IMR-90 (cell line): ENCODE results near the gene PTPRN2. TPM values are rescaled to one million over a fixed set of nuclear protein-coding genes. Genes with fewer than 3 reads are reported as not detected.

Experiments used
- ATAC-seq: fragments of 200-7000 bp; cut with Tn5 transposase; 2 replicates; pipeline ENCODE4 v1.9.1; 2020; ENCODE audit warnings: low read depth, mild to moderate bottlenecking, moderate library complexity
- BruUV-seq: library from RNA; stranded (reverse); fragments of 400-500 nt; replicated peaks from 2 replicates; lab custom pipeline; 2021; lab: Mats Ljungman, UMichigan
- CTCF ChIA-PET: fragments of 300-600 bp; formaldehyde crosslinking; extraction: SDS; loops from one replicate; lab custom pipeline; 2021; ENCODE audit warnings: antibody characterized with exemption; lab: Yijun Ruan, JAX
- POLR2A ChIA-PET: fragments of 300-600 bp; sonication (Branson Sonifier 250); formaldehyde crosslinking; loops from one replicate; lab custom pipeline; 2022; ENCODE audit warnings: antibody characterized with exemption; ENCODE audit not compliant: unreplicated experiment; lab: Charles Lee
- DNase-seq: peaks from one replicate; pipeline ENCODE4 v3.0.0; 2013
- H2AFZ ChIP-seq: replicated peaks from 2 replicates; pipeline ENCODE3; 2013; ENCODE audit warnings: low read length, mild to moderate bottlenecking; ENCODE audit not compliant: poor library complexity
- H2AK5ac ChIP-seq: 2 replicates; pipeline ENCODE4 v1.6.1; 2013; ENCODE audit warnings: low read depth, low read length, inconsistent platforms
- H2AK9ac ChIP-seq: replicated peaks from 2 replicates; pipeline ENCODE3; 2013; ENCODE audit warnings: mild to moderate bottlenecking, low read depth, low read length, moderate library complexity; ENCODE audit not compliant: poor library complexity
- H2BK120ac ChIP-seq: 2 replicates; pipeline ENCODE4 v1.6.1; 2013; ENCODE audit warnings: low read depth, low read length, inconsistent platforms
- H2BK15ac ChIP-seq: 3 replicates; pipeline ENCODE4 v1.6.1; 2013; ENCODE audit warnings: low read depth, low read length, inconsistent platforms
- H2BK20ac ChIP-seq: 2 replicates; pipeline ENCODE4 v1.6.1; 2013; ENCODE audit warnings: low read depth, mild to moderate bottlenecking, inconsistent platforms, low read length, moderate library complexity
- H2BK5ac ChIP-seq: 2 replicates; pipeline ENCODE4 v1.6.1; 2013; ENCODE audit warnings: mild to moderate bottlenecking, low read depth, low read length, inconsistent platforms; ENCODE audit not compliant: poor library complexity, severe bottlenecking
- H3K14ac ChIP-seq: replicated peaks from 2 replicates; pipeline ENCODE4 v1.6.1; 2013; ENCODE audit warnings: low read depth, low read length, inconsistent platforms
- H3K18ac ChIP-seq: 2 replicates; pipeline ENCODE4 v1.6.1; 2013; ENCODE audit warnings: low read depth, low read length, control low read depth
- H3K23ac ChIP-seq: 2 replicates; pipeline ENCODE4 v1.6.1; 2013; ENCODE audit warnings: low read depth, low read length, inconsistent platforms
- H3K27ac ChIP-seq: 2 replicates; pipeline ENCODE4 v1.5.1; 2013; ENCODE audit warnings: mild to moderate bottlenecking, control low read depth, low read length; ENCODE audit not compliant: insufficient read depth
- H3K27me3 ChIP-seq: 2 replicates; pipeline ENCODE4 v1.6.1; 2013; ENCODE audit warnings: low read length; ENCODE audit not compliant: control insufficient read depth, insufficient read depth
- H3K36me3 ChIP-seq: 2 replicates; pipeline ENCODE4 v1.6.1; 2013; ENCODE audit warnings: low read length, mixed read lengths; ENCODE audit not compliant: control insufficient read depth, insufficient read depth
- H3K4ac ChIP-seq: 2 replicates; pipeline ENCODE4 v1.6.1; 2013; ENCODE audit warnings: low read depth, low read length, inconsistent platforms
- H3K4me1 ChIP-seq: 2 replicates; pipeline ENCODE4 v1.6.1; 2013; ENCODE audit warnings: low read length, mixed read lengths; ENCODE audit not compliant: control insufficient read depth, insufficient read depth
- H3K4me2 ChIP-seq: 2 replicates; pipeline ENCODE4 v1.6.1; 2013; ENCODE audit warnings: low read depth, mild to moderate bottlenecking, control low read depth, low read length, moderate library complexity
- H3K4me3 ChIP-seq: 2 replicates; pipeline ENCODE4 v1.5.1; 2013; ENCODE audit warnings: low read depth, mild to moderate bottlenecking, control low read depth, low read length, moderate library complexity; ENCODE audit not compliant: insufficient read depth
- H3K56ac ChIP-seq: 2 replicates; pipeline ENCODE4 v1.6.1; 2013; ENCODE audit warnings: low read length, inconsistent platforms; ENCODE audit not compliant: insufficient read depth; ENCODE audit errors: extremely low read depth
- H3K79me1 ChIP-seq, 2 experiments: 2 replicates each; pipeline ENCODE4 v1.6.1; 2013; ENCODE audit warnings: low read length in 2 of 2, inconsistent platforms in 1 of 2, low read depth in 1 of 2
- H3K9ac ChIP-seq: 2 replicates; pipeline ENCODE4 v1.6.1; 2013; ENCODE audit warnings: low read depth, low read length, control low read depth
- H3K9me1 ChIP-seq: 2 replicates; pipeline ENCODE4 v1.6.1; 2013; ENCODE audit warnings: low read length, inconsistent platforms; ENCODE audit not compliant: insufficient read depth
- H3K9me3 ChIP-seq: 2 replicates; pipeline ENCODE4 v1.6.1; 2013; ENCODE audit warnings: low read length; ENCODE audit not compliant: control insufficient read depth, insufficient read depth
- H4K20me1 ChIP-seq: 2 replicates; pipeline ENCODE4 v1.6.1; 2013; ENCODE audit warnings: low read length, inconsistent platforms; ENCODE audit not compliant: insufficient read depth
- H4K5ac ChIP-seq: 2 replicates; pipeline ENCODE4 v1.6.1; 2013; ENCODE audit warnings: mild to moderate bottlenecking, low read depth, low read length, control low read depth
- H4K8ac ChIP-seq, 2 experiments: 2 replicates each; pipeline ENCODE4 v1.6.1; 2013; ENCODE audit warnings: low read depth in 2 of 2, low read length in 2 of 2, control low read depth in 1 of 2, inconsistent platforms in 1 of 2
- H4K91ac ChIP-seq: 2 replicates; pipeline ENCODE4 v1.6.1; 2013; ENCODE audit warnings: low read depth, low read length, inconsistent platforms; ENCODE audit not compliant: insufficient read depth
- CEBPB ChIP-seq: IDR thresholded peaks from 2 replicates; pipeline ENCODE4 v1.6.1; 2012; ENCODE audit warnings: low read depth, low read length, improper control_type of control experiment
- CHD1 ChIP-seq: IDR thresholded peaks from 2 replicates; pipeline ENCODE4 v1.6.1; 2012; ENCODE audit warnings: low read depth, low read length, improper control_type of control experiment
- CTCF ChIP-seq: conservative IDR thresholded peaks from 2 replicates; pipeline ENCODE4 v1.5.1; 2012; ENCODE audit warnings: mild to moderate bottlenecking, low read depth, low read length, improper control_type of control experiment
- MAFK ChIP-seq: IDR thresholded peaks from 2 replicates; pipeline ENCODE4 v1.6.1; 2012; ENCODE audit warnings: low read depth, low read length, improper control_type of control experiment
- MXI1 ChIP-seq: IDR thresholded peaks from 2 replicates; pipeline ENCODE4 v1.6.1; 2012; ENCODE audit warnings: low read depth, mild to moderate bottlenecking, low read length, moderate library complexity, borderline replicate concordance
- RAD21 ChIP-seq: IDR thresholded peaks from 2 replicates; pipeline ENCODE4 v1.6.1; 2012; ENCODE audit warnings: low read length, improper control_type of control experiment
- RCOR1 ChIP-seq: IDR thresholded peaks from 2 replicates; pipeline ENCODE4 v1.6.1; 2012; ENCODE audit warnings: mild to moderate bottlenecking, low read length, improper control_type of control experiment; ENCODE audit not compliant: insufficient replicate concordance
- WGBS, 2 experiments: methylation state at CpG; one replicate each; pipeline versions ENCODE4 v1.1.5 to v1.1.7; 2013; ENCODE audit warnings: missing lambda C conversion rate in 2 of 2; ENCODE audit not compliant: insufficient read length in 1 of 2; ENCODE audit errors: extremely low coverage in 2 of 2; 5-methylcytosine and 5-hydroxymethylcytosine counted together
- dilution Hi-C: fragments of 300-500 bp; cut with HindIII; formaldehyde crosslinking; loops from one replicate; pipeline ENCODE4 v1.14.3; 2018; ENCODE audit warnings: low sequenced_read_pairs; ENCODE audit not compliant: unreplicated experiment
- in situ Hi-C: fragments of 300-500 bp; cut with MboI; formaldehyde crosslinking; loops from 3 replicates; pipeline ENCODE4 v1.14.3; 2019; ENCODE audit warnings: low sequenced_read_pairs, inconsistent platforms, mixed read lengths
- intact Hi-C: fragments of 100-400 bp; cut with micrococcal nuclease; formaldehyde crosslinking; loops from 2 replicates; pipeline ENCODE4 v1.10.0; 2022
- polyA plus RNA-seq, 3 experiments: library from polyadenylated mRNA; depleted of rRNA; stranded (reverse); fragments of >200 nt; gene quantifications; 2 replicates each; pipeline ENCODE4 v1.2.3, GENCODE V29; 2012; ENCODE audit warnings: low replicate concordance in 1 of 3
- total RNA-seq: library from RNA; depleted of rRNA; stranded (reverse); fragments of >200 nt; gene quantifications from 2 replicates; pipeline ENCODE4 v1.2.3, GENCODE V29; 2012

The PTPRN2 gene
- total and polyA plus RNA-seq, 2 of the 4 experiments (the other 2 are of a cell fraction), result 0.03 TPM; not detected in 1

- intact Hi-C loops (no loop called here), in situ Hi-C loops (no loop called here)
These were observed 420.2 kb downstream of the PTPRN2 start for GRCh38 chr7:158167373-158167772.

More at GRCh38 chr7:158167373-158167772, 420.2 kb downstream of the PTPRN2 start:
- Histone ChIP-seq H4K20me1 (no peaks in the 10 kb centered on the region), H3K27ac (no peak overlapping the region), H3K4me3 (no peak overlapping the region), H3K4me2 (no peak overlapping the region), H3K18ac (no peak overlapping the region), H3K4ac (no peak overlapping the region), H3K9me1 (no peaks in the 10 kb centered on the region), H3K9me3 (peaks cover 51% of the 10 kb centered on the region), H3K27me3 (no peaks in the 10 kb centered on the region), H2AK9ac (no peak overlapping the region), H2AFZ (no peak overlapping the region), H3K56ac (no peak overlapping the region), H2BK5ac (no peak overlapping the region), H3K14ac (no peak overlapping the region), H2BK15ac (no peak overlapping the region), H4K91ac (no peak overlapping the region), H3K4me1 (no peaks in the 10 kb centered on the region), H3K23ac (no peak overlapping the region), H4K5ac (no peak overlapping the region), H4K8ac (no peak overlapping the region), H2BK20ac (no peak overlapping the region), H2BK120ac (no peak overlapping the region), H2AK5ac (no peak overlapping the region), H3K36me3 (no peaks in the 10 kb centered on the region), H3K9ac (no peak overlapping the region), H3K79me1 (no peaks in the 10 kb centered on the region)
- dilution Hi-C loops, result no loop called here
- POLR2A ChIA-PET, result no interaction called here
- CTCF ChIA-PET, result no interaction called here
- TF ChIP-seq CHD1, result no peak
- TF ChIP-seq RAD21, result no peak
- TF ChIP-seq CTCF, result no peak
- no peak for TF ChIP-seq RCOR1
- TF ChIP-seq MXI1, result no peak
- no peak for TF ChIP-seq CEBPB
- peak; percentile 62 for TF ChIP-seq MAFK
- DNase-seq (no peak), ATAC-seq (no peak)
- no TSS peak for BruUV-seq
- no CpG with 5 or more reads among the region's 4 CpGs for WGBS, 2 experiments
